PC-9 (cell line): ENCODE results near the gene ZCRB1. TPM values are rescaled to one million over a fixed set of nuclear protein-coding genes. Genes with fewer than 3 reads are reported as not detected.

Experiments
- BruUV-seq: library from RNA; stranded (reverse); fragments of 400-500 nt; replicated peaks from 2 replicates; lab custom pipeline; 2021; lab: Mats Ljungman, UMichigan
- CTCF ChIA-PET: fragments of 300-600 bp; sonication (Branson Sonifier 250); formaldehyde crosslinking; loops from one replicate; lab custom pipeline; 2022; ENCODE audit warnings: antibody characterized with exemption; lab: Charles Lee
- POLR2A ChIA-PET: fragments of 300-600 bp; sonication (Branson Sonifier 250); formaldehyde crosslinking; loops from one replicate; lab custom pipeline; 2022; ENCODE audit warnings: antibody characterized with exemption; ENCODE audit not compliant: unreplicated experiment; lab: Charles Lee
- DNase-seq, 2 experiments: peaks; one replicate each; pipeline versions ENCODE4 v3.0.0 to v3.0.0-alpha.2; 2015 to 2022; ENCODE audit warnings: mixed read lengths in 1 of 2
- H2AFZ ChIP-seq: fragments of 200-600 bp; sonication (generic); 2 replicates; pipeline ENCODE4 v1.8.1; 2017; ENCODE audit warnings: antibody characterized with exemption
- H3F3A ChIP-seq: fragments of 200-600 bp; sonication (generic); 2 replicates; pipeline ENCODE4 v1.8.1; 2017; ENCODE audit warnings: antibody characterized with exemption, mild to moderate bottlenecking, low read depth; ENCODE audit not compliant: insufficient read depth
- H3K27ac ChIP-seq: fragments of 200-600 bp; sonication (generic); 2 replicates; pipeline ENCODE4 v1.6.1; 2016; ENCODE audit warnings: mixed run types
- H3K27me3 ChIP-seq: fragments of 200-600 bp; sonication (generic); 2 replicates; pipeline ENCODE4 v1.6.1; 2016; ENCODE audit warnings: low read depth, mixed run types; ENCODE audit not compliant: insufficient read depth
- H3K36me3 ChIP-seq: fragments of 200-600 bp; sonication (generic); 2 replicates; pipeline ENCODE4 v1.6.1; 2016; ENCODE audit warnings: low read depth, mixed run types
- H3K4me1 ChIP-seq: fragments of 200-600 bp; sonication (generic); replicated peaks from 2 replicates; pipeline ENCODE4 v1.6.1; 2016; ENCODE audit warnings: mixed run types; ENCODE audit not compliant: insufficient read depth
- H3K4me2 ChIP-seq: fragments of 200-600 bp; sonication (generic); 2 replicates; pipeline ENCODE4 v1.6.1; 2017; ENCODE audit warnings: mixed run types
- H3K4me3 ChIP-seq: fragments of 200-600 bp; sonication (generic); 2 replicates; pipeline ENCODE4 v1.6.1; 2016; ENCODE audit warnings: mixed run types
- H3K79me2 ChIP-seq: fragments of 200-600 bp; sonication (generic); 2 replicates; pipeline ENCODE4 v1.6.1; 2017; ENCODE audit warnings: low read depth, mixed run types
- H3K9me2 ChIP-seq: fragments of 200-600 bp; sonication (generic); 2 replicates; pipeline ENCODE4 v1.8.1; 2017; ENCODE audit warnings: mild to moderate bottlenecking; ENCODE audit not compliant: insufficient read depth
- H3K9me3 ChIP-seq: fragments of 200-600 bp; sonication (generic); 2 replicates; pipeline ENCODE4 v1.8.1; 2016; ENCODE audit warnings: low read depth; ENCODE audit not compliant: insufficient read depth
- H4K20me1 ChIP-seq: fragments of 200-600 bp; sonication (generic); 2 replicates; pipeline ENCODE4 v1.8.1; 2017; ENCODE audit not compliant: insufficient read depth
- CTCF ChIP-seq: fragments of 200-600 bp; sonication (generic); conservative IDR thresholded peaks from 2 replicates; pipeline ENCODE4 v1.6.1; 2017; ENCODE audit warnings: mixed run types, antibody characterized with exemption, mild to moderate bottlenecking, moderate library complexity
- EZH2 ChIP-seq: fragments of 200-600 bp; sonication (generic); IDR thresholded peaks from 2 replicates; pipeline ENCODE4 v1.8.0; 2017; ENCODE audit warnings: antibody characterized with exemption, low read depth
- intact Hi-C: fragments of 100-400 bp; cut with micrococcal nuclease; formaldehyde crosslinking; loops from one replicate; pipeline ENCODE4 v1.10.0; 2022; ENCODE audit not compliant: unreplicated experiment
- total RNA-seq: library from RNA; stranded (reverse); gene quantifications from 2 replicates; pipeline ENCODE4 v1.2.3, GENCODE V29; 2021

ZCRB1 gene
- total RNA-seq, 1 experiment from 2014 or later: 69.3 TPM

DNA sequence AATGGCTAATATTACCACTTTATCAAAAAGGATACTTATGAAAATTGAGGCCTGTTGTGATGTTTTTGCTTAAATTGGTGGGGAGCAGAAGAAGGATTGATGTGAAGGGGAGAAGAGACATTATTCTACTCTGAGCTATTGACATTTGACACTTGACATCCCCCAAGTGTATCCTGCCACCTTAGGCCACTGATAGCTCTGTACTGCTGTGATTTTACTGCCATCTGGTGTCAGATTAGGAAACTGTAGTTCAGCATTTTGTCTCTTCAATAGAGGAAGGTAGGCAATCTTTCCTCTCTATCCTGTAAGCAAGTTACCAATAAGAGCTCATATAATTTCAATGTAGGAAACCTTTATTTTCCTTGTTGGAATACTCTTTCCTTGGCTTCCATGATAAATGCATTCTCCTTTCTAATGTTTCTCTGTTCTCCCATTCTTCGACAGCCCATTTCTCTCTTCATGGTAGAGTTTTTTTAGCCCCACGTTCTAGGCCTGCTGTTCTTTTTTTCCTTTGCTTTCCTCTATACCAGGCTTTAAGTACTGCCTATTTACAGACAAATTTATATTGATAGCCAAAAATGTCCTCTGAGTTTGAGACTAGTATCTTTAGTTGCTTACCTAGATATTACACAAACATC is 46.4 kb upstream of the ZCRB1 start:
- intact Hi-C loops: loop anchor here (10.0 kb wide), 1 partner anchor 963 kb away; no protein-coding TSS in a partner anchor
- Histone ChIP-seq H3K4me3 (no peak overlapping the region), H3K27me3 (no peaks in the 10 kb centered on the region), H3F3A (0 out of 2 replicates have a peak, but pooled peaks cover 5% of the 10 kb centered on the region), H3K9me2 (no peaks in the 10 kb centered on the region), H2AFZ (no peak overlapping the region), H3K27ac (no peak overlapping the region), H3K4me1 (no peaks in the 10 kb centered on the region), H3K9me3 (no peaks in the 10 kb centered on the region), H3K36me3 (peaks cover 5% of the 10 kb centered on the region; the same call in 1 of the 2 replicates), H4K20me1 (peaks cover 11% of the 10 kb centered on the region; the same call in 1 of the 2 replicates), H3K4me2 (no peak overlapping the region), H3K79me2 (peaks cover 16% of the 10 kb centered on the region)
- ChIA-PET CTCF (interaction anchor here (0.6 to 1.4 kb wide), 5 partner anchors 10 to 1370 kb away, joined by 3 to 14 read pairs (median 5); no protein-coding TSS in a partner anchor), POLR2A (no interaction called here)
- no TSS peak for BruUV-seq
- TF ChIP-seq EZH2 (no peak), CTCF (peak; percentile 79)
- DNase-seq: peak; percentile 4 to 43

DNA sequence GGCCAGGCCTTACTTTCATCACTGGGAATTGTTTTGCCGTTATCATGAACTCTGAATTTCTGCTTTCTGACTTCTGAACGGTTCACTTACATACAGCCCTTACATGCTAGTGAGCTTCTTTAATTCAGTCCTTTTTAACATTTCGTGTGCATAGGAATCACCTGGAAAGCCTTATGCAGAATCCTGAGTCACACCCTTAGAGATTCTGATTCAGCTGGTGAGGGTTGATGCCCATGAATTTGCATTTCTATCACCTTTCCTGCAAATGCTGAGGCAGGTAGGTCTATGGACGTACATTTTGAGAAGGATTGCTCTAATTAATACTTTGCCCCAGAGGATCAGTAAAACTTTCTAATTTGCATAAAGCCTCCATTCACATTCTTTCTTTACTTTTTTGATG is 44.1 kb upstream of the ZCRB1 start:
- BruUV-seq: no TSS peak
- no peaks in the 10 kb centered on the region for H3K27me3 ChIP-seq
- no peak overlapping the region for H2AFZ ChIP-seq
- no peak for DNase-seq
- POLR2A ChIA-PET: no interaction called here
- H3K9me3 ChIP-seq: no peaks in the 10 kb centered on the region
- no peak overlapping the region for H3K4me3 ChIP-seq
- H3K79me2 ChIP-seq: peaks cover 16% of the 10 kb centered on the region
- peaks cover 11% of the 10 kb centered on the region; the same call in 1 of the 2 replicates for H4K20me1 ChIP-seq
- TF ChIP-seq CTCF (no peak), EZH2 (no peak)
- H3K9me2 ChIP-seq: no peaks in the 10 kb centered on the region
- H3K4me1 ChIP-seq: no peaks in the 10 kb centered on the region
- H3K27ac ChIP-seq: no peak overlapping the region
- no peak overlapping the region for H3K4me2 ChIP-seq
- no peaks in the 10 kb centered on the region for H3K36me3 ChIP-seq
- intact Hi-C loops: loop anchor here (10.0 kb wide), 1 partner anchor 965 kb away; no protein-coding TSS in a partner anchor
- H3F3A ChIP-seq: 0 out of 2 replicates have a peak, but pooled peaks cover 5% of the 10 kb centered on the region
- CTCF ChIA-PET: no interaction called here

DNA sequence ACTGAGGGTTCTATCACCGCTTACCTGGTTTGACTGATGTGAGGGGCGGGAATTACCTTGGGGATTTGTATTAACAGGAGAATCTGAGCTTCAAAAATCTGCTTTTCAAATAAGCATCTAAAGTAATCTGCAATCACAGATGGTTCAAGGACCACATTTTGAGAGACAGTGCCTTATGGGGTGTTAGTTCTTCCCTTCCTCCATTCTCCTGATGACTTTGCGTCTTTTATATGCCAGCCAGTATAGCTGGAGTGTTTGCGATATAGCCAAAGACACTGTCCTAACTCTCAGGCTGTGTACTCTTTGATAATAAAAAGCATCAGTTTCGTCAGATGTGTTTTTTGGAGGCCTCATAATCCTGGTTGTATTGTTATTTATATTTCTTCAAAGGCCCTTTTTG is 39.6 kb upstream of the ZCRB1 start:
- Histone ChIP-seq H3K36me3 (peaks cover 5% of the 10 kb centered on the region), H3K27me3 (no peaks in the 10 kb centered on the region), H3K4me3 (no peak overlapping the region), H3K79me2 (peaks cover 3% of the 10 kb centered on the region; the same call in 1 of the 2 replicates), H3K9me3 (no peaks in the 10 kb centered on the region), H3K4me2 (no peak overlapping the region), H3K9me2 (no peaks in the 10 kb centered on the region), H3K27ac (no peak overlapping the region), H3K4me1 (no peaks in the 10 kb centered on the region), H4K20me1 (0 out of 2 replicates have a peak, but pooled peaks cover 3% of the 10 kb centered on the region), H3F3A (no peaks in the 10 kb centered on the region), H2AFZ (no peak overlapping the region)
- intact Hi-C loops: no loop called here
- POLR2A ChIA-PET: interaction anchor here (0.6 kb wide), 1 partner anchor 134 kb away, joined by 5 read pairs; no protein-coding TSS in a partner anchor
- TF ChIP-seq EZH2: no peak
- no peak for TF ChIP-seq CTCF
- CTCF ChIA-PET: no interaction called here
- no TSS peak for BruUV-seq
- no peak for DNase-seq
